ENCODE data around the gene PDCD2L.
A peak's percentile ranks its signal among the peaks of the same experiment; 100 is the strongest.

The PDCD2L gene

GRCh38 chr19:34404109-34404909 lies at the start of gene PDCD2L:
Gene PDCD2L, plus strand, starts transcription at chr19:34404399. Its CDS starts 32 bp downstream, at chr19:34404431.
- peak; percentile 84 for DNase-seq (ENCODE audit: low read depth)
- TF ChIP-seq CTCF (conservative IDR thresholded peaks at IDR 0.05; ENCODE audit: control insufficient read depth, insufficient read depth, low read depth, low read length), result no peak
- H3K4me3 ChIP-seq (ENCODE audit: control insufficient read depth, low read depth, low read length), result peak within 1 kb of the TSS; percentile 94

GRCh38 chr19:34355201-34355600 lies 49.0 kb upstream of the PDCD2L start:
- no peak overlapping the region for H3K4me3 ChIP-seq (ENCODE audit: control insufficient read depth, low read depth, low read length)
- TF ChIP-seq CTCF (conservative IDR thresholded peaks at IDR 0.05; ENCODE audit: control insufficient read depth, insufficient read depth, low read depth, low read length), result no peak
- DNase-seq (ENCODE audit: low read depth), result no peak

- DNase-seq (ENCODE audit: low read depth), result no peak
- TF ChIP-seq CTCF (conservative IDR thresholded peaks at IDR 0.05; ENCODE audit: control insufficient read depth, insufficient read depth, low read depth, low read length), result no peak
- H3K4me3 ChIP-seq (ENCODE audit: control insufficient read depth, low read depth, low read length), result no peak overlapping the region
Observed at GRCh38 chr19:34356875-34357274, 47.3 kb upstream of the PDCD2L start.

- DNase-seq (ENCODE audit: low read depth), result no peak
- H3K4me3 ChIP-seq (ENCODE audit: control insufficient read depth, low read depth, low read length), result no peak overlapping the region
- no peak for TF ChIP-seq CTCF (conservative IDR thresholded peaks at IDR 0.05; ENCODE audit: control insufficient read depth, insufficient read depth, low read depth, low read length)
Observed at GRCh38 chr19:34357431-34357830, 46.8 kb upstream of the PDCD2L start.

- peak overlapping the region; percentile 53 for H3K4me3 ChIP-seq (ENCODE audit: control insufficient read depth, low read depth, low read length)
- peak; percentile 44 for TF ChIP-seq CTCF (conservative IDR thresholded peaks at IDR 0.05; ENCODE audit: control insufficient read depth, insufficient read depth, low read depth, low read length)
- DNase-seq (ENCODE audit: low read depth), result peak; percentile 95
Observed at GRCh38 chr19:34359140-34359953, 44.9 kb upstream of the PDCD2L start.

- H3K4me3 ChIP-seq (ENCODE audit: control insufficient read depth, low read depth, low read length), result peak overlapping the region; percentile 53
- DNase-seq (ENCODE audit: low read depth), result no peak
- TF ChIP-seq CTCF (conservative IDR thresholded peaks at IDR 0.05; ENCODE audit: control insufficient read depth, insufficient read depth, low read depth, low read length), result no peak
Observed at GRCh38 chr19:34359954-34360315, 44.3 kb upstream of the PDCD2L start.
